Measurements from ENCODE around the gene C11orf86.
"Not testable (repeated sequence)": the region's sequence is repeated elsewhere in the genome, so short reads cannot be mapped to it uniquely, and the experiment has no call there.

Gene C11orf86

GRCh38 chr11:66967670-66968425 is 7.3 kb upstream of the C11orf86 start:
- DNase-seq (ENCODE audit: low spot score): no peak

- no peak for DNase-seq (ENCODE audit: low spot score)
Measured at GRCh38 chr11:66969584-66970225, 5.4 kb upstream of the C11orf86 start.

GRCh38 chr11:66970371-66970806 is 4.7 kb upstream of the C11orf86 start:
- DNase-seq (ENCODE audit: low spot score): no peak

- DNase-seq (ENCODE audit: low spot score): peak; percentile 71
Measured at GRCh38 chr11:66970807-66971442, 4.2 kb upstream of the C11orf86 start.

- DNase-seq (ENCODE audit: low spot score): no peak
Measured at GRCh38 chr11:66971488-66971887, 3.6 kb upstream of the C11orf86 start.

GRCh38 chr11:66973956-66974580 is 1.0 kb upstream of the C11orf86 start:
- DNase-seq (ENCODE audit: low spot score): no peak

GRCh38 chr11:66975405-66976027 is 412 bp downstream of the C11orf86 start:
- DNase-seq (ENCODE audit: low spot score): no peak

GRCh38 chr11:66976028-66976467 is 944 bp downstream of the C11orf86 start:
- DNase-seq (ENCODE audit: low spot score): no peak

- DNase-seq (ENCODE audit: low spot score): no peak
Measured at GRCh38 chr11:66976925-66977324, 1.8 kb downstream of the C11orf86 start.

- no peak for DNase-seq (ENCODE audit: low spot score)
Measured at GRCh38 chr11:66978229-66978628, 3.1 kb downstream of the C11orf86 start.

- no peak for DNase-seq (ENCODE audit: low spot score)
Measured at GRCh38 chr11:66978717-66979116, 3.6 kb downstream of the C11orf86 start.

- no peak for DNase-seq (ENCODE audit: low spot score)
Measured at GRCh38 chr11:66979336-66979980, 4.4 kb downstream of the C11orf86 start.

- peak; percentile 63 for DNase-seq (ENCODE audit: low spot score)
Measured at GRCh38 chr11:66981976-66982578, 7.0 kb downstream of the C11orf86 start.

GRCh38 chr11:66983275-66983924 is 8.3 kb downstream of the C11orf86 start:
- no peak for DNase-seq (ENCODE audit: low spot score)

- DNase-seq (ENCODE audit: low spot score): no peak
Measured at GRCh38 chr11:66985508-66986177, 10.5 kb downstream of the C11orf86 start.

- no peak for DNase-seq (ENCODE audit: low spot score)
Measured at GRCh38 chr11:66986178-66986545, 11.1 kb downstream of the C11orf86 start.

GRCh38 chr11:66987158-66987620 is 12.1 kb downstream of the C11orf86 start:
- no peak for DNase-seq (ENCODE audit: low spot score)

GRCh38 chr11:66987924-66988637 is 13.0 kb downstream of the C11orf86 start:
- no peak for DNase-seq (ENCODE audit: low spot score)

GRCh38 chr11:66988741-66989140 is 13.6 kb downstream of the C11orf86 start:
- not testable (repeated sequence) for DNase-seq (ENCODE audit: low spot score)

Data from COLO829 (cell line).